ENCODE results near the gene GPR17.

Gene GPR17

GRCh38 chr2:127654838-127655175, 8.9 kb downstream of the GPR17 start:
- no peak for DNase-seq (ENCODE audit: low read depth)

- no peak for DNase-seq (ENCODE audit: low read depth)
Measured at GRCh38 chr2:127655209-127656073, 9.5 kb downstream of the GPR17 start.

GRCh38 chr2:127656569-127657231, 10.7 kb downstream of the GPR17 start:
- DNase-seq (ENCODE audit: low read depth): no peak

GRCh38 chr2:127657232-127657595, 11.3 kb downstream of the GPR17 start:
- DNase-seq (ENCODE audit: low read depth): no peak

GRCh38 chr2:127658146-127658545, 12.2 kb downstream of the GPR17 start:
- no peak for DNase-seq (ENCODE audit: low read depth)

GRCh38 chr2:127658641-127659407, 12.9 kb downstream of the GPR17 start:
- DNase-seq (ENCODE audit: low read depth): no peak

DNA sequence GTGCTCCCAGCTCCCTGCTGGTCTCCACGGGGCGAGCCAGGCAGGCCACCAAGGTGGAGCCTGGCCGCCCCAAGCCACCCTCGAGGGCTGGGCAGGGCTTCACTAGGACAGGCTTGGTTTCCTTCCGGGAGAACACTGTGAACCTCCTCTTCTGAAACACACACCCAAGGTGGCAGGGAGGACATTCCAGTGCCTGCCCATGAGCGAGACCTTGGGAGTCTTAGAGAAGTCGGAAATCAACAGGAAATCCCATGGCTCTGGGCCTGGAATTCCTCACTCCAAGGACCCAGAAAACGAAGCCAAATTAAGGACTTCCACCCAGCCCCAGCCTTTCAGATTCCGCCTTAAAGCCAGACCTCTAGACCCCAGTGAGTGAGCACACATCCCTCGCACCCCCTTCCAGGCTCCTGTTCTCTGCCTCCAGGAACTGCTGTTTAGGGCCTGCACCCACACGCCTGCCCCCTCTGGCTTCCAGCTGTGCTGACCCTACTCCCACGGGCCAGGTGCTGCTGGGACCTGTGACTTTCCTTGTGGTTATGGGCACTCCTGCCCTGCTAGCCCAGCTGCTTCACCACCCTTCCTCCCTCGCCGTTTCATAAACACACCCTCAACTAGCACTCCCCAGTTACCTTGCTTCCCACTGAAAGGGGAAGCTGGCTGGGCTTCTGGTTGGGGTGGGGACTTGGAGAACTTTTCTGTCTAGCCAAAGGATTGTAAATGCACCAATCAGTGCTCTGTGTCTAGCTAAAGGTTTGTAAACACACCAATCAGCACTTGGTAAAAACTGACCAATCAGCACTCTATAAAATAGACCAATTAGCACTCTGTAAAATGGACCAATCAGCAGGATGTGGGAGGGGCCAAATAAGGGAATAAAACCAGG, 13.7 kb downstream of the GPR17 start:
- DNase-seq (ENCODE audit: low read depth): no peak

DNA sequence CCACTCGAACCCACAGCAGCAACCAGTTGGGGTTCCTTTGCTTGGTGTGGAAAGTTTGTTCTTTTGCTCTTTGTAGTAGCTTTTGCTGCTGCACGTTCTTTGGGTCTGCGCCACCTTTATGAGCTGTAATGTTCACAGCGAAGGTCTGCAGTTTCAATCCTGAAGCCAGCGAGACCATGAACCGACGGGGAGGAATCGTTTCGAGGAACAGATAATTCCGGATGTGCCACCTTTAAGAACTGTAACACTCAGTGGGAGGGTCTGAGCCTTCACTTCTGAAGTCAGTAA, 14.3 kb downstream of the GPR17 start:
- DNase-seq (ENCODE audit: low read depth): no peak

DNA sequence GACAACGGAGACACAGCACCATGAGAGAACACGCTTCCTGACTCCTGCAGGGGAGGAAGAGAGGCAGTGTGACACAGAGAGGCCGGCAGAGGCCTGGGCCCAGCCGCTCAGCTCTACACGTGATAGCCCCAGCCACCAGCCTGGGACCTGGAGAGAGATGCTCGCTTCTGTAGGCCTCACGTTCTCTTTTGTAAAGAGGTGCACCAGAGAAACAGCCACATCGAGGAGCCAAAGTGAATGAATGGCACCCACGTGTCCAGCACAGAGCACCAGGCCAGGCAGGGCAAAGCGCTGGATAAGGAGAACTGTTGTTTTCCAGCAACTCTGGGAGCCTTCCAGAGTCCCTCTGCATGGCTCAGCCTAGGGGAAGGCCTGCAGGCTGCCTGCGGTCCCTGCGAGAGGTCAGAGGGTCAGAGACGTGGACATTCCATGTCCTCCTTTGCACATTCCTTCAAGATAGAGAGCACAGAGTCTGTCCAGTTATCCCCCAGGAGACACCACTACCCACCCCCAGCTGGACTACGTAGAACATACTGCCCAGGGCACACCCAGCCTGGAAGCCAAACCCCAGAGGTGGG, 15.2 kb downstream of the GPR17 start:
- no peak for DNase-seq (ENCODE audit: low read depth)

- DNase-seq (ENCODE audit: low read depth): no peak
Measured at GRCh38 chr2:127661949-127662510, 16.1 kb downstream of the GPR17 start.

- DNase-seq (ENCODE audit: low read depth): no peak
Measured at GRCh38 chr2:127662937-127663565, 17.1 kb downstream of the GPR17 start.

GRCh38 chr2:127663566-127664064, 17.7 kb downstream of the GPR17 start:
- no peak for DNase-seq (ENCODE audit: low read depth)

DNA sequence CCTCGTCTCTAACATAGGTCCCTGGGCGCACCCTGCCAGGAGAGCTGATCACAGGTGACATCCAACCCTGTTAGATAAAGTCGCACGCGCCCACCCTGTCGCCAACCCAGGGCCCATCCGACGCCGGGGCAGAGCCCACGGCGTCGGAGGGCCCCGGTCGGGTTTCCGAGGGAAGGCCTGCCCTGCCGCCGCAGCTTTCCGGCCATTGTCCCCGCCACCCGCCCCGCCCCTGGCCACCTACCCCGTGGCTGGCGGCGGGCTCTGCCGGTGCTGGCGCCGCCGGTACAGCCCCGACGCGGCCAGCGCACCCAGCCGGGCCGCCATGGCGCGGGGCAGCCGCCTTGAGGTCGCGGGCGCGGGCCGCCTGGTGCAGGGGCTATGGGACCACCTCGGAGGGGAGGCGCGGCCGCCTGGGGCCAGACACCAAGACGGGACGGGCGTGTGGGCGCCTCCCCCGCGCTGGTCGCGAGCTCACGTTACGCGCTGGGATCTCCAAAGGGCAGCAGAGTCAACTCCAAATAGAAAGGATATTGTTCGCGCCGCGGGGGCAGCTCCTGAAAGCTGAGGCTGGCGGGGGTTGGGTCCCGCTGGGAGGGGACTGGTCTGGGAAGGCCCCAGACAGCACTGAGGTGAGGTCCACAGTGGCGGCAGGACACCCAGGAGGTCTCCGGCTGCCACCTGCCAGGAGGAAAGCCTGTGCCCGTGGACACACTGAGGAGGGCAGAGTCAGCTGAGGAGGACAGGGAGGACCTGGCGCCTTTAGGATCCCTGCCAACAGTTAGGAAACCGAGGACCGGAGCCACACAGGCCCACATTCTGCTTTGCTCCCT, 18.3 kb downstream of the GPR17 start:
- DNase-seq (ENCODE audit: low read depth): no peak

- DNase-seq (ENCODE audit: low read depth): no peak
Measured at GRCh38 chr2:127664895-127665225, 18.9 kb downstream of the GPR17 start.

DNA sequence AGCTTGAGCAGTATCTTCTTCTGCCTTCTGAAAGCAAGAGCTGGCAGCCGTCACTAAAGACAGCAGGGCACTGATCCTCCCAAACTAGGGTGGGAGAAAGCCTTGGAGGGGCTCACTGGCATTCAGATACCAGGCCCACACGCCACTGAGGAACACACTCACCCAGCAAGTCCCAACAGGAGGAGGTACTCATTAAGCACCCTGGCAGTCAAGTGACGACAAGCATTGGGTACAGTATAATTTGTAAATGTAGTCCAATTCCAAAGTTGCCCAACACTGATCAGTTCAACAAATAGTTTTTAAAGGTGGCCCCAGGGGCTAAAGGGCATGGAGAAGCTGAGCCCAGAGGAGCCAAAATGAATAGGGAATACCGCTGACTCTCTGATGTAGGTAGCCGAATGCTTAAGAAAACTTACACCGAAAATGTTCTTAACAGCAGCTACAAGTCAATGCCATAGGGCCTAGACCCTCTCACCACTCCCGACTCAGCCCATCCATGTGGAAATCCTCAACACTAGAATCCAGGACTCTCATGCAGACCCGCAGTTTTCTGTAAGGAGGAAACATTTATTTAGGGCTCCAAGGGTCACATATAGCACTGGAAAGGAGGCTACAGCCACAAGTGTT, 19.4 kb downstream of the GPR17 start:
- no peak for DNase-seq (ENCODE audit: low read depth)

DNA sequence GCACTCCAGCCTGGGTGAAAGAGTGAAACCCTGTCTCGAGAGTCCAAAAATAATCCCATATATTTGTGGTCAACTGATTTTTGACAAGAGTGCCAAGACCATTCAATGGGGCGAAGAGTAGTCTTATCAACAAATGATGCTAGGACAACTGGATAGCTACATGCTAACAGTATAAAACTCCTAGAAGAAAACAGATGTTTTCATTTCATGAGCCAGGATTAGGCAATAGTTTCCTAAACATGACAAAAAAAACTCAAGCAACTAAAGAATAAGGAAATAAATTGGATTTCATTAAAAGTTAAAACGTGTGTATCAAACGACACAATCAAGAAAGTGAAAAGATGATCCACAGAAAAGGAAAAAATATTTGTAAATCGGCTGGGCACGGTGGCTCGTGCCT, 23.1 kb downstream of the GPR17 start:
- DNase-seq (ENCODE audit: low read depth): no peak

DNA sequence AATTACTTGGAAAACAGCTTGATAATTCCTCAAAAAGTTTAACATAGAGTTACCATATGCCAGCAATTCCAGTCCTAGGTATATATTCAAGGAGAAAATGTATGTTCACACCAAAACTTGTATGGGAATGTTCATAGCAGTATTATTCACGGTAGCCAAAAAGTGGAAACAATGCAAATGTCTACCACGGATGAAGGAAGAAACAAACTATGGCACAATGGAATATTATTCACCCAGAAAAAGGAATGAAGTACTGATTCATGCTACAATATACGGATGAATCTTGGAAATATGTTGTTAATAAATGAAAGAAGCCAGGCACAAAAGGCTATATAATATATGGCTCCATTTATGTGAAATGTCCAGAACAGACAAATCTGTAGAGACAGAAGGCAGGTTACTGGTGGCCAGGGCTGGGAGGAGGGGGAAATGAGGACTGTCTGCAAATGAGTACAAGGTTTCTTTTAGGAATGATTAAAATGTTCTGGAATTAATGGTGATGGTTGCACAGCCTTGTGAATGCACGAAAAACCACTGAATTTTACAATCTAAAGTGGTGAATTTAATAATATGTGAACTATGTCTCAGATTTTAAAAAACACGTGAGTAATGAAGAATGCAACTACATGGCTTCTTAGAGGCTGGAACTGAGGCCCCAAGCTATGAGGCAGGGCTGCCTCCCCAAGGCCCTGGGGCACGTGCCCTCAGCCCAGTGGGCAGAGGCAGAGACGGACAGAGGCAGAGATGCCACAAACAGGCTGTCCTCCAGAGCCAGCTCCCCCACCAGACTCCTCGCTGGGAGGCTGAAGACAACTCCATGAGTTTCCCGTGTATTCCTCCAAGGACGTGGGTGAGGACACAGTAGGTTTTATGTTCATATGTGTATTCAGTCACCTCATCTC, 24.4 kb downstream of the GPR17 start:
- no peak for DNase-seq (ENCODE audit: low read depth)

- no peak for DNase-seq (ENCODE audit: low read depth)
Measured at GRCh38 chr2:127670957-127671290, 25.0 kb downstream of the GPR17 start.

Data from activated T-helper 9 cell treated with anti-CD3 and anti-CD28 coated beads, Interleukin-2, amount 50 U/mL, for 16 hours (primary cell).